H1 (cell line): ENCODE results near the gene MCM3AP.

Experiments
- BRCA1 ChIP-seq: IDR thresholded peaks from 2 replicates; pipeline ENCODE4 v1.6.1; 2012; ENCODE audit warnings: low read depth, low read length, improper control_type of control experiment
- CBX5 ChIP-seq: fragments of 300-800, 300-1000 bp; sonication (generic); IDR thresholded peaks from 2 replicates; pipeline ENCODE4 v1.7.1; 2016; ENCODE audit warnings: antibody characterized with exemption, low read length, low read depth
- CEBPB ChIP-seq: IDR thresholded peaks from 2 replicates; pipeline ENCODE4 v1.6.1; 2012; ENCODE audit warnings: low read depth, low read length
- CTCF ChIP-seq, 3 experiments: IDR thresholded peaks; 1 replicate in 2 of 3; 2 replicates in 1 of 3; pipeline versions ENCODE4 v1.5.1 to v1.6.1; 2011; ENCODE audit warnings: low read length in 3 of 3, mild to moderate bottlenecking in 3 of 3, inconsistent platforms in 2 of 3, low read depth in 1 of 3, moderate library complexity in 1 of 3; ENCODE audit not compliant: insufficient read depth in 1 of 3; ENCODE audit errors: control extremely low read depth in 1 of 3
- EP300 ChIP-seq, 2 experiments: IDR thresholded peaks; 1 replicate in 1 of 2; 2 replicates in 1 of 2; pipeline ENCODE4 v1.6.1; 2011 to 2012; ENCODE audit warnings: low read depth in 2 of 2, low read length in 2 of 2, mild to moderate bottlenecking in 2 of 2, borderline replicate concordance in 1 of 2, inconsistent platforms in 1 of 2, moderate library complexity in 1 of 2
- JUN ChIP-seq: IDR thresholded peaks from 2 replicates; pipeline ENCODE4 v1.6.1; 2011; ENCODE audit warnings: low read depth, mild to moderate bottlenecking, improper control_type of control experiment, low read length
- MAFK ChIP-seq: IDR thresholded peaks from 2 replicates; pipeline ENCODE4 v1.6.1; 2012; ENCODE audit warnings: low read depth, mild to moderate bottlenecking, improper control_type of control experiment, low read length
- PHF8 ChIP-seq: fragments of 200-600 bp; sonication (generic); conservative IDR thresholded peaks from 2 replicates; pipeline ENCODE4 v1.7.1; 2012; ENCODE audit warnings: low read depth, mild to moderate bottlenecking, inconsistent platforms, low read length, moderate library complexity
- RBBP5 ChIP-seq: IDR thresholded peaks from 2 replicates; pipeline ENCODE4 v1.7.1; 2012; ENCODE audit warnings: low read depth, mild to moderate bottlenecking, inconsistent platforms, low read length, moderate library complexity, borderline replicate concordance
- RNF2 ChIP-seq: fragments of 200-900, 300-1000 bp; sonication (generic); IDR thresholded peaks from 2 replicates; pipeline ENCODE4 v1.7.1; 2016; ENCODE audit warnings: borderline replicate concordance, low read depth, mild to moderate bottlenecking, antibody characterized with exemption, low read length; ENCODE audit not compliant: poor library complexity, severe bottlenecking; ENCODE audit errors: missing control alignments
- RXRA ChIP-seq: IDR thresholded peaks from 2 replicates; pipeline ENCODE4 v1.6.1; 2011; ENCODE audit warnings: low read depth, mild to moderate bottlenecking, low read length, moderate library complexity; ENCODE audit not compliant: insufficient read depth
- TEAD4 ChIP-seq: IDR thresholded peaks from 2 replicates; pipeline ENCODE4 v1.6.1; 2012; ENCODE audit warnings: low read depth, low read length, inconsistent platforms, mixed read lengths
- YY1 ChIP-seq: IDR thresholded peaks from 2 replicates; pipeline ENCODE4 v1.6.1; 2011; ENCODE audit warnings: low read depth, mild to moderate bottlenecking, low read length
- ZNF274 ChIP-seq: IDR thresholded peaks from 2 replicates; pipeline ENCODE4 v1.7.0; 2012; ENCODE audit warnings: low read length, borderline replicate concordance; ENCODE audit errors: extremely low read depth

GRCh38 chr21:46193829-46194373 is 91.5 kb downstream of the MCM3AP start:
- no peak for TF ChIP-seq TEAD4
- no peak for TF ChIP-seq CTCF (IDR thresholded peaks at IDR 0.05; ENCODE audit: control extremely low read depth in 1 of 3, insufficient read depth in 1 of 3, low read depth in 1 of 3, low read length in 3 of 3)
- no peak for TF ChIP-seq CEBPB
- no peak for TF ChIP-seq CBX5
- no peak for TF ChIP-seq JUN
- no peak for TF ChIP-seq PHF8
- TF ChIP-seq RBBP5: no peak
- TF ChIP-seq RNF2: no peak
- TF ChIP-seq BRCA1: no peak
- no peak for TF ChIP-seq MAFK
- TF ChIP-seq RXRA: no peak
- TF ChIP-seq ZNF274: no peak
- no peak for TF ChIP-seq EP300 (IDR thresholded peaks at IDR 0.05; ENCODE audit: borderline replicate concordance in 1 of 2, low read depth in 2 of 2, low read length in 2 of 2)
- TF ChIP-seq YY1: no peak
